ENCODE data around the gene AKAP6.
A peak's percentile ranks its signal among the peaks of the same experiment; 100 is the strongest.

The AKAP6 gene

DNA sequence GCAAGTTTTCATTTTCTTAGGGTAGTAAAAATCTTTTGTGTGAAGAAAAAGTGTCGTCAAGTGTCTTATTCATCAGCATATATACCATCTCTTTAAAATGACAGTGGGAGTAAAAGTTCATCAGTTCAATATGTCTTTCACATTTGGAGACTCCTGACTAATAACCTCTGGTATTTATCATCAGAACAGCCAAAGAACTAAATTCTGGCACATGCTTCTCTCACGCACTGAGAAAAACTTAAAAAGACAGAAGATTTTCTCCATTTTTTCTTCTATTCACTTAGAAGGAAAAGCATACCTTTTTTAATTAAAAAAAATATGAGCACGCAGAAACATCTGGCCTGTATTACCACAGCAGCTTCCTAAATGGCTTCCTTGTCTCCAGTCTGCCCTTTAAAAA, 265.7 kb downstream of the AKAP6 start:
- no peak for DNase-seq

DNA sequence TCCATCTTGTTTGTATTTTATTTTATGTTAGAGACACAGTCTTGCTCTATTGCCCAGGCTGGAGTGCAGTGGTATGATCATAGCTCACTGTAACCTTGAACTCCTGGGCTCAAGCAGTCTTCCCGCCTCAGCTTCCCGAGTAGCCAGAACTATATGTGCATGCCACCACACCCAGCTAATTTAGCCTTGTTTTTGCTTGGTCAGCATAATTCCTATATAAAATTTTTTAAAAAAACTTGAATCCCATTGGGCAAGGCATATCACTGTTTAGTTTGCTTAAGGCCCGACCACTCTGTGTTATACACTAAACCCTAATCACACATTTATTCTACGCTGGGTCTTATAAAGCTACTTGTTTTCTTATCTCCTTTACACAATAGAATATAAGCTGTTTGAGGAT, 266.4 kb downstream of the AKAP6 start:
- DNase-seq: no peak

DNA sequence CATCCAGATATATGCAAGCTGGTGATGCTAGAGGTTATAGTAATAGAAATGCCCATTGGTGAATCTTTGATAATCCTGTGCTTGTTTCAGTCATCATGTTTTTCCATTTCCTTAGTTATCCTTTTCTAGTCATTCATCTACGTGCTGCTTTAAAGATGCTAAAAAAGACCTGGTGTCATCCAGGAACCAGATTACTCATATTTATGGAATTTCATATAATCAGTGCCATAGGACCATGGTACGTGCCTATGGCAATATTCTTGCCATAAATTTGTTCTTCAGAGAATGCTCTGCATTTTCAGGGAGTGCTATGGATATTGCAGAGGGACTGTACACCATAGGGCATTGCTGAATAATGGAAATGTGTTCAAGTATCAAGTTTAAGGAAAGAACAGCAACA, 267.3 kb downstream of the AKAP6 start:
- no peak for DNase-seq

DNA sequence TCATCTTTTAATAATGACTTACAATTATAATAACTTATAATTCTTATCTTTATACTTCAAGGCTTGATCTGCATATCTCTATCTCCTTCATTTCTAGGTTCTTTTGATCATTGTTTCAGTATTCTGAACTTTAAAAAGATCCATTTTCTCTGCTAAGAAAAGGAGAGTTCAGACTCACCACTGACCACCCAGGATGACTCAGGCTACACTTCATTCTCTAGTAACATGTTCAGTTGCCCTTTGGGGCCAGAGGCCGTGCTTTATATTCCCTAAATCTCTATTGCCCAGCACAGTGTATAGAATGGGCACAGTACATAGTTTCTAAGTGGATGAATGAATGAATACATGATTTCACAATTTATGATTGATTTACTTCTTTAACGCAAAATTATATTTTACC, 268.7 kb downstream of the AKAP6 start:
- DNase-seq: no peak

DNA sequence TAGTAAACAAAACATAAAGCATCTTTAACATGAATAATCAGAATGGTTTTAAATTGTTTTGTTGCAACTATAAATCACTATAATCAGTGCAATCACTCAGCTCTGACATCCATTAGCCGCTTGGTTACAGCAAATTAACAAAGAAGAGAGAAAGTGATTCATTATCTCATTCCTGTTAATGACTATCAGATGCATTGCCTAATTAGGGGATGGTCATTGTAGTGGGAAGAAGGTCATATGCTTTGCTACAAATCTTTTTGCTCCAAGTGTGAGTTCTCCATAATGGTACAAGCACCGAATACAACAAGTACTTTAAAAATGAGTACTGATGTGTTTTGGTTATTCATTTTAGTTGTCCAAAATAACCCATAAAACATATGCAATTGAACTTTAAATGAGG, 272.0 kb downstream of the AKAP6 start:
- DNase-seq: no peak

DNA sequence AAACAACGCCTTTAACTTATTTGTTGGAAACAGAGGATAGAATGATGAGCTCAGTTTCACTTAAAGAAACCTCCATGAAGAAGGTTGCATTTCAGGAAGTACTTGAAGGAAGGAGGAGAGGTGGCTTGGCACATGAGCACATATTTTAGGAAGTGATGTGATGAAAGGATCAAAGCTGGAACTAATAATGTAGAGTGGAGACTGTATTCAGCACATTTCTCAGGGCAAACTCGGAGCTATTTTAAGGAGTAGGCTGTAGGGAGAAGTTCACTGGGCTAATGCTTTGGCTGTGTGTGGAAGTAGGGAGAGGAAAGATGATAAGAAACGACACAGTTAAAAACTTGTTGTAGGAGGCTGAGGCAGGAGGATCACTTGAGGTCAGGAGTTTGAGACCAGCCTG, 272.8 kb downstream of the AKAP6 start:
- peak; percentile 33 for DNase-seq

DNA sequence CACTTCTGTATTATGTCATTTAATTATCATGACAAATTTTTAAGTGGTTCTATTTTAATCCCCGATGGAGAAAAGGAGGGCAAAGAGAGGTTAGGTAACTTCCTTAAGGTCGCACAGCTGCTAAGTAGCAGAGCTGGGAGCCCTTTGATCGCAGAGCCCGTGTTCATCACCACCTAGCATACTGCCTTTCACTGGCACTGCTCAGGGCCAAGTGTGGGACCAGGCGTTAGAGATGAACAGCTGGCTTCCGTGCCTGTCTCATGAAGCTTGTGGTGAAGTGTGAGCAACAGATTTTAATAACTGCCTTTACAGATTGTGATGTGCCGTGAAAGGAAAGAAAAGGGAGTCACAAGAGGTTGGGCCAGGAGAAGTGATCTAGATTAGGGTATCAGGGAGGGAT, 273.6 kb downstream of the AKAP6 start:
- DNase-seq: no peak

DNA sequence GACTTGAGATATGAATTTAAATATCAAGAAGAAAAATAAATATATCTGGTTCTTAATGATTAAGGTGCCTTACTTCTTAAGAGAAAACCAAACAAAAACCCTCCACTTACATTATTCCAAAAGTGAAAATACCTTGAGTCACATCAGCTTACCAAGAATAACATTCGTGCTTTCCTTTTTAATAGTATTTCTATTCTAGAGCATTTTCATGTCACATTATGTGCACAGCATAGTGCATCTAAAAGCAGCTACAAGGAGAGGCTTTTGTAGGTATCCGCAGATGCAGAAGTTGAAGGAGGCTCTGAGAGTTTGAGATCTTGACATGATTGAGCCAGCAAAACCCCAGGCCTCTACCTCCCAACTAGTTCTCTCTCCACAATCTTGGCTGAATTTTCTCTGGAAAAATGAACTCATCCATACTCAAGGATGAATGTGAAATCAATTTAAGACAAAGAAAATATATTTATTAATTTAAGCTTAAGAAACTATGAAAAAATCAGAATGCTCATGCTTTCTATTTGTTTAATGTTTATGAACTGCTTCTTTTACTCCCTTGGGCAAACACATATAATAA, 275.0 kb downstream of the AKAP6 start:
- no peak for DNase-seq

DNA sequence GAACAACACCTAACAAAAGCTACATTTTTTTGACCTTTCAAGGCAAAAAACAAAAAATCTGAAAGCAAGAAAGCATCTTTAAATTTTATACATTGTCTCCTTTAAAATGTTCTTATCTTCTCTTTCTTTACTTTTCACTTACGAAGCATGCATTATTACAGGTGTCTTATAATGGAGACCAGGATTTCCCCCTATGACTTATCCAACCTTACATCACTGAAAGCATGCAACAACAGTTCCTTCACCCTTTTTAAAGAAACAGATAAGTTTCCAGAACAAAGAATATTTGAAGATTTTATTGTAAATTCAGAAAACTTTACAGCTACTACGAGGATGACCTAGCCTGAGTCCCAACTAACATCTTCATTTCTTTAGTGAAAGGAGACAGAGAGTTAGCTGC, 277.2 kb downstream of the AKAP6 start:
- peak; percentile 32 for DNase-seq

DNA sequence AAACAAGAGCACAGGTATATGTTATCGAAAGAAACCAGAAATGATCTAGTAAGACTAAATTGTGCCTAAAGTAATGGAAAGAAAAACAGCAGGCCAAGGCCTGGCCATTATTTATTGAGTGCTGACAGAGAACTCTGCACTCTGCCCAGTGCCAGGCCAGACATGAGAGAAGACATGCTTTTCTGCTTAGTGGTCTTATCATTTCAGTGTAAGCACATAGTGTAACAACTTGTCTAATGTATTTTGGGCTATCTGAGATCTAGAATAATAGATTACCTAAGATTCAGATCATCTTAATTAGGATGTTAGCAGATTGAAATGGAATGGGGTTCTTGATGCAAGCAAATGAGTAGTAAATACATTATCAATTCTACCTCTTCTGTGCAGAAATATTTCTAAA, 278.3 kb downstream of the AKAP6 start:
- DNase-seq: no peak

DNA sequence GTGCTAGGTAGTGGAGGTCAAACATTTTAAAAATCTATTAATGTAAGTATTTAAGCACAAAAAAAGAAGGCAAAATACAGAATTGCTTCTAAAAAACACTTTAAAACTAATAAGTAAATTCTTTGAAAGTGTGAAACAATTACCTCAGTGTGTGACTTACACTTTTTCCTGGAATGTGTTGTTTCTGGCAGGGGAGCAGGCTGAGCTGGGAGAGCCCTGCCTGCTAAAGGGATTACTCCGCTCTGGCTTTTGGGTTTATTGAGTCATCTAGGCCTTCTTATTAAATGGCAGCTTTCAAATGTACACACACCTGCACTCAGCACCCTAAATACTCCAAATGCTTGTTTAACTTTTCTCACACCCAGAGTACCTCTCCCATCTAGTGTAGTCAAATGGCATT, 279.8 kb downstream of the AKAP6 start:
- DNase-seq: no peak

DNA sequence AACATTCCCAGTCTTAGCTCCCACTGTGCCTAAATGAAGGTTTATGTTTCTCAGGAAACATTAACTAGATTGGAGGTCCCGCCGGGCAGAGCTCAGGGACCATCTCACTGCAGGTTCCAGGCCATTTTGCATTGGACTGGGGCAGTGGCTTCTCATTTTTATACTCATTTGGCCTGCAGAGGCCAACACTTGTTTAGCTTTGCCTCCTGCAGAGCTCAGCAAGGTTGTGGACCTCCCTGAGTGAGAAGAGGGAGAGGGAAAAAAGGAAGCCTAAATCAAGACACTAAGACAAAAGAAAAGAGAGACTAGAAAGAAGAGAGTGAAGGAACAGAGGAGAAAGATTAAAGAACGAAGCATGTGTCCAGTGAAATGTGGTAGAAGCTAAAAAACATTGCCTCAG, 280.3 kb downstream of the AKAP6 start:
- DNase-seq: no peak

DNA sequence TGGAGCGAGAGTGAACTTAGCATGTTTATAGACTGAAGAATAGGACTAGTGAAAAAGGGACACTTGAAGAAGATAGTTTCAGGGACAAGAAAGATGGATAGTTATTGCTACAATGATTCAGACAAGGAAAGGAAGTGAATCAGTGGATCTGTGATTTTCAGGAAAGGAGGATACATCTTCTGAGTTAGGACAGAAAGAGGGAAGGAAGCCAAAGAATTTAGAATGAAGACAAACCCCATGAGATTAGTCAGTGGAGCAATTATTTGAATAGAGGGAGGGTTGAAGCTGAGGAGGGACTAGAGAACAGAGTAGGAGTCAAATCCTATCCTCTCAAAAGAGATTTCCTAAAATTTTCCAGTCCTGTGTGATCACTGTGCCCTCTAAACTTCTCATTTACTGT, 282.7 kb downstream of the AKAP6 start:
- DNase-seq: no peak

DNA sequence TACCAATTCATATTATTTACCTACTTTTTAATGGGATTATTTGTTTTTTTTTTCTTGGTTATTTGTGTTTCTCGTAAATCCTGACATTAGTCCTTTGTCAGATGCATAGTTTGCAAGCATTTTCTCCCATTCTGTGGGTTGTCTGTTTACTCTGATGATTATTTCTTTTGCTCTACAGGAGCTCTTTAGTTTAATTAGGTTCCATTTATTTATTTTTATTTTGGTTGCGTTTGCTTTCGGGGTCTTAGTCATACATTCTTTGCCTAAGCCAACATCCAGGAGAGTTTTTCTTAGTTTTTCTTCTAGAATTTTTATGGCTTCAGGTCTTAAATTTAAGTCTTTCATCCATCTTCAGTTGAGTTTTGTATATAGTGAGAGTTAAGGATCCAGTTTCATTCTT, 289.9 kb downstream of the AKAP6 start:
- DNase-seq: no peak

DNA sequence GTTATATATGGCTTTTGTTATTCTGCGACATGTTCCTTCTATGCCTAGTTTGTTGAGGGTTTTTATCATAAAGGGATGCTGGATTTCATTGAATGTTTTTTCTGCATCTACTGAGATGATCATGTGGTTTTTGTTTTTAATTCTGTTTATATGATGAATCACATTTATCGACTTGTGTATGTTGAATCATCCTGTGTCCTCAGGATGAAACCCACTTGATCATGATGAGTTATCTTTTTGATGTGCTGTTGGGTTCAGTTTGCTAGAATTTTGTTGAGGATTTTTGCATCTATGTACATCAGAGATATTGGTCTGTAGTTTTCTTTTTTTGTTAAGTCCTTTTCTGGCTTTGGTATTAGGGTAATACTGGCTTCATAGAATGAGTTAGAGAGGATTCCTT, 291.2 kb downstream of the AKAP6 start:
- no peak for DNase-seq

DNA sequence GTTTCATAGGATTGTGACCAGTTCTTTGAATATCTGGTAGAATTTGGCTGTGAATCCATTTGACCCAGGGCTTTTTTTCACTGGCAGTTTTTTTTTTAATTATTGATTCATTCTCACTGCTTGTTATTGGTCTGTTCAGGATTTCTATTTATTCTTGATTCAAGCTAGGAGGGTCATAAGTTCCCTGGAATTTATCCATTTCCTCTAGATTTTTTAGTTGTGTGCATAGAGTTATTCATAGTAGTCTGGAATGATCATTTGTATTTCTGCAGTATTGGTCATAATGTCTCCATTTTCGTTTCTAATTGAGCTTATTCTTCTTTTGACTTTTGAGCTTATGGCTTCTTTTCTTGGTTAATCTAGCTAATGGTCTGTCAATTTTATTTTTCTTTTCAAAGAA, 291.6 kb downstream of the AKAP6 start:
- DNase-seq: no peak

DNA sequence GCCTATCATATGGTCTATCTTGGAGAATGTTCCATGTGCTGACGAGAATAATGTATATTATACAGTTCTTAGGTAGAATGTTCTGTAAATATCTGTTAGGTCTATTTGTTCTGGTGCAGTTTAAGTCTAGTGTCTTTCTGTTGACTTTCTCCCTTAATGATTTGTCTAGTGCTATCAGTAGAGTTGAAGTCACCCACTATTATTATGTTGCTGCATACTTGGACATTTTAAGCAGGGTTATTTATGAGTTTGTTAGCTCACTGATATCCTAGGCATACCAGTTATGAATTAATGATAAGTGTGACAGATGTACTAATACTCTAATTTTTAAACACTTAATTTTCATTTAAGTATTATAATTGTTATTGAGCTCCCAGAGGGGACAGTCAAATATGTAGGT, 292.5 kb downstream of the AKAP6 start:
- no peak for DNase-seq

DNA sequence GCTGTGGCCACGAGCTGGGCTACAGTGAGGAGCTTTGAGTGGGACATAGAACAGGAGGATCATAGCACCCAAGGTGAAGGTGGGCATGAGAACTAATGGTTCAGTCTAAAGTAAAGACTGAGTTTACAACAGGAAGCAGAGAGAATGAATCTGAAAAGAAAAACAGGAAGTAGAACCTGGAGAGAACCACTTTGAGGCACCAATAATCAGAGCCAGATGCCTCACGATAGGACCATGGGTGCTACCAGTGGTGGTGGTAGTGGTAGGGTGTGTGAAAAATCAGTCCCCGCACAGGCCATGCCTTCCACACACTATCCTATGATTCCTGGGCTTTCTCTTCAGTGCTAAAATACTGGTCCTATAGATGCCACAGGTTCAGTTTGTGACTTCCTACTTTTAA, 293.6 kb downstream of the AKAP6 start:
- no peak for DNase-seq

DNA sequence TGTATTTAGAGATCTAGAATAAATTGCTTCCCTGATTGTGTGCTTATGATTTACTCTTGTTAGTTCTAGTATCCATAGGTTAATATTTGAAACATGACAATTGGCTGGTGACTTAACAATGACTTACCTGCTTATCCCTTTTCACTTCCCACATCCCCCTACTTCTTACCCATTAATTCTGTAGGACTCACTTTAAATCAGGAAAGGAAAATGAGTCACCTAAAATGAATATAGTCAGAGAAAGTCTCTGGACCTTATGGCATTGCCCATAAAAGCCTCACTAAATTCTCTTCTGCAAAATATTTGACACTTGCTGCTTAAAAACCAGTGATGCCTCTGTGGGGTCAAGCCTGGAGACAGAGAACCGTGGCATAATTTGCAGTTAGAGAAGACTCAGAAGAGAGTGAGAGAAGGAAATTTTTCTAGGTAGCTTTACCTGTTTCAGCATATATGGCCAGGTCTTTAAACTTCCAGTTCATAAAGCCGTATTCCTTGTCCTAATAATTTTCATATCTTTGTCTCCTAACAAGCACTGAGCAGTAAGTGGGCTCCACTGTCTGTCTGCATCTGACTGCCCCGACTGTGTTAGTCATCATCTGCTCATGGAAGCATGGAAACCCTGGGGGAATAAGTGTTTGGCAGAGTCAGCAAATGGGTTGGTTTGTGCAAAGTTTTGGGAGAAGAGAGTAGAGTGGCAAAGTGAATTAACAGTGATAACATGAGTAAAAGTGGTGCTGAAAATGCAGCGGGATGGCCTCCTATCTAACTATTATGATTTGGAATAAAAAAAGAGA, 294.4 kb downstream of the AKAP6 start:
- DNase-seq: no peak

DNA sequence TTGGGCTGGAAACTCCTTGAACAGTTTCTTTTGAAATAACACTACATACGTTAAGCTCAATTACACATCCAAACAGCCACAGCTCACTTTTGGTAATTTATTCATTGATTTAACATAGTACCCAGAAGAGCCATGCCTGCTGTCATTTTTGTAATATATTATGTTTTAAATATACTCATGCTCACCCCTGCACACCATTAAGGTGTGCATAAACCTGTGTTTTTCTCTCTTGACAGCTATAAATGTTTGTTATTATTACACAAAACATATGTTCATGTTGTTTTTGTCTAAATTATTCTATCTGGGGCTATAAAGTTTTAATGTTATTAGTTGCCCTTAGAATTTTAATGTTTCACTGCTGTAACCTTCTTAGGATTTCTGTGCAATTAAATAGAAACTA, 296.1 kb downstream of the AKAP6 start:
- no peak for DNase-seq

DNA sequence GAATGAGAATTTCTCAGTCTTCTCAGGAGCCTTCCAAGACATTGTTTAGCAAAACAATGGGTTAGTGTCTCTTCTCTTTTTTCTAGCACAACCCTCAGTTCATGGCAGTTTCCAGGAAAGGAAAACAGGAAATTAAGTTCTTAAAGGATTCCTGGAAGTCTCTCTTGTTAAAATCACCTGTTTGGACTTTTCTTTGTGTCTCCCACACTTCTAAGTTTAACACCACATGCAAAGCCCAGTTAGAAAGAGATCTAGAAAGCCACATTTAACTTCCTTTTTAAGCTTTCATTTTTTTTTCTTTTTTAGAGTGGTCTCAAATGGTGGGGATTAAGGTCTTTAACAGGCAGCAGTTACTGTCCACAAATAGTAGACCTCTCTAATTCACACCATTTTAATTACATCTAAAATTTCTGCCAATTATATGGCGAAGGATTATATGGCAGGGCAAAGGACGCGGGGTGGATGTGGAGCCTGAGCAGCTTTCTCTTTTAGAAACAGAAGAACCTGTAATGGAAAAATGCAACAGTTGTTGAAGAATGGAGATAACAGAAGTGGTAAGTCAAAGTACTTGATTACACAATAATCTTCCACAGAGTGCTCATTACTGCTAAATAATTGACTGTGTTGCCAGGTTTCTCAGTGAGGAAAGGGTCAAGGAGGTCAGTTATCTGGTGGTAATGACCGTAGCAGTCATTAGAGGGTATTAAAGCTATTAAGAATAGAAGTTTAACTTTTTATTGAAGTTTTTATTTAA, 298.6 kb downstream of the AKAP6 start:
- DNase-seq: no peak

DNA sequence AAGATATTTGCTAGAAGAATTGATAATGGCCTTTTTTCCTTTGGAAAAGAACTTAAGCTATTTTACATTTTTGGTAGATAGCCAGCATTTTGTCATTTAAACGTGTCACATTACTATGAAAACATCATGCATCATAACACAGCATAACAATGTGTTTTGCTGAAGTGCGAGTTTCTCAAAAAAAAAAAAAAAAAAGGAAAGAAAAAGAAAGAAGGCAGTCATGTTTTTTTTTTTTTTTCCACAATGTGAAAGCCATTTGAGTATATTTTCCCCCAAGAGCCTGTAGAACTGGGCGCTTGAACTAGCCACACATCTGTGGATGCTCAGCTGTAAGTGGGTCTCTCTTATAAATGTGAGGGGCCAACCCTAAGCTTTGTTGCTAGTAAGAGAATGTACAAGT, 300.1 kb downstream of the AKAP6 start:
- DNase-seq: no peak

DNA sequence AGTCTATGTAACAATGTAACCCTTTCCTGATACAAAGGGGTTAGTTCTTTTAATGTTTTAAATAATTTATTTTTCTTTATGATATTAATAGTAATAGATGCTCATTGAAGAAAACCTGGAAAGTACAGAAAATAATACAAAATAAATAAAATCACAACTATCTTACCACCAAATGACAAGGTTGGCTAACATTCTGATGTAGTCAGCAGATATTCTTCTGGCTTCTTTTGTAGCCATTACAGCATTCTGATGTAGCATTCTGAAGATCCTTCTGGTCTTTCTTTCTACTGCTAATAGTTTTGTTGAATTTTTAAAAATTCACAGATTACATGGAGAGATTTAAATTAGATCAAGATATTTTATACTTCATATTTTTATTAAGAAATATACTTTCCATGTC, 301.6 kb downstream of the AKAP6 start:
- DNase-seq: no peak

DNA sequence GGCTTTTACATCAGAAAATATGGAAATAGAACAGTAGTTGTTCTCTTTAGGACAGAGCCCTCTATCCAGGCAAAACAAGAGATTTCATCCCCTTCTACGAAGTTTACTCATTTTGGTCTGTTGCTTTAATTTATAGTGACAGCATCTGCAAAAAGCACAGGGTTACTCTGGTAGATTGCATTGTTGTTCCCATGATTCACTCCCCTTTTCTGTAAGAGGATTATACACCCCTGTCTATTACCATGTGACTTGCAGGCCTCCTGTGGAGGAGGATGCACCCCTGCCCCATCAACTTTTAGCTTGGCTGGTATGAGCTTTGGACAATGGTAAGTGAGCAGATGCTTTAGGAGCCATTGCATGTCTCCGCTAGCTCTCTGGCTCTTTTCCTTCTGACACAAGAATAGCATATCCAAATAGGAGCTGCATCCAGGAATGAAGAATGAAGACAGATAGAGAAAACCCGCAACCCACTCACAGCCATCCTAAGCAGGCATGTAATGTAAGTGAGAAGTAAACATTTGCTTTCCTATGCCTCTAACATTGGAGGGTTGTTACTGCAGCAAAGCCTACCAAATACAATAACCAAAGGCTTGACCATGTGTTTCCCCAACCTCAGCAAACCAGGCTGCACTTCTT, 304.2 kb downstream of the AKAP6 start:
- no peak for DNase-seq
